DOHH2 (cell line): ENCODE results near the gene AGAP3.
A peak's percentile ranks its signal among the peaks of the same experiment; 100 is the strongest.

ENCODE experiments used
- H3F3A ChIP-seq: fragments of 200-600 bp; sonication (generic), shearing (Covaris generic); 2 replicates; pipeline ENCODE4 v1.6.0; 2016; ENCODE audit warnings: antibody characterized with exemption, mild to moderate bottlenecking; ENCODE audit not compliant: control insufficient read depth, insufficient read depth
- H3K27ac ChIP-seq: fragments of 200-600 bp; sonication (generic); 2 replicates; pipeline ENCODE4 v1.5.1; 2014; ENCODE audit warnings: low read depth, mild to moderate bottlenecking, low read length, moderate library complexity
- H3K27me3 ChIP-seq: fragments of 200-600 bp; sonication (generic); 2 replicates; pipeline ENCODE4 v1.6.1; 2014; ENCODE audit warnings: mild to moderate bottlenecking, low read length, mixed read lengths; ENCODE audit not compliant: control insufficient read depth
- H3K36me3 ChIP-seq: fragments of 200-600 bp; sonication (generic); 2 replicates; pipeline ENCODE4 v1.6.1; 2014; ENCODE audit warnings: mild to moderate bottlenecking, low read length, moderate library complexity, mixed read lengths; ENCODE audit not compliant: control insufficient read depth
- H3K4me1 ChIP-seq: fragments of 200-600 bp; sonication (generic); 2 replicates; pipeline ENCODE4 v1.6.1; 2014; ENCODE audit warnings: mild to moderate bottlenecking, low read length, mixed read lengths; ENCODE audit not compliant: control insufficient read depth
- H3K4me2 ChIP-seq: fragments of 200-600 bp; sonication (generic); 2 replicates; pipeline ENCODE4 v1.6.0; 2014; ENCODE audit warnings: mild to moderate bottlenecking, low read length, moderate library complexity
- H3K4me3 ChIP-seq: fragments of 200-600 bp; sonication (generic); 2 replicates; pipeline ENCODE4 v1.5.1; 2014; ENCODE audit warnings: mild to moderate bottlenecking, low read length, mixed read lengths
- H3K79me2 ChIP-seq: fragments of 200-600 bp; sonication (generic); 2 replicates; pipeline ENCODE4 v1.6.1; 2014; ENCODE audit warnings: mild to moderate bottlenecking, low read length, mixed read lengths; ENCODE audit not compliant: control insufficient read depth
- H3K9me2 ChIP-seq: fragments of 200-600 bp; sonication (generic); replicated peaks from 2 replicates; pipeline ENCODE4 v1.6.1; 2014; ENCODE audit warnings: mild to moderate bottlenecking, low read length, mixed read lengths; ENCODE audit not compliant: control insufficient read depth
- H3K9me3 ChIP-seq: fragments of 200-600 bp; sonication (generic); 2 replicates; pipeline ENCODE4 v1.6.1; 2014; ENCODE audit warnings: antibody characterized with exemption, low read length, mixed read lengths; ENCODE audit not compliant: control insufficient read depth, insufficient read depth
- H4K20me1 ChIP-seq: fragments of 200-600 bp; sonication (generic); 2 replicates; pipeline ENCODE4 v1.6.0; 2014; ENCODE audit warnings: low read depth, mild to moderate bottlenecking, antibody characterized with exemption, low read length, moderate library complexity; ENCODE audit not compliant: control insufficient read depth, insufficient read depth
- EZH2phosphoT487 ChIP-seq: fragments of 200-600 bp; sonication (generic); IDR thresholded peaks from 2 replicates; pipeline ENCODE4 v1.6.1; 2017; ENCODE audit warnings: borderline replicate concordance, mild to moderate bottlenecking, antibody characterized with exemption, low read length, moderate library complexity, mixed read lengths
- TF ChIP-seq, protein P1 (sequence below): fragments of 200-600 bp; sonication (generic); IDR thresholded peaks from one replicate; pipeline ENCODE4 v1.5.1; 2014; ENCODE audit warnings: antibody characterized with exemption, mild to moderate bottlenecking, low read depth, low read length; ENCODE audit not compliant: poor library complexity, severe bottlenecking

Gene AGAP3

DNA sequence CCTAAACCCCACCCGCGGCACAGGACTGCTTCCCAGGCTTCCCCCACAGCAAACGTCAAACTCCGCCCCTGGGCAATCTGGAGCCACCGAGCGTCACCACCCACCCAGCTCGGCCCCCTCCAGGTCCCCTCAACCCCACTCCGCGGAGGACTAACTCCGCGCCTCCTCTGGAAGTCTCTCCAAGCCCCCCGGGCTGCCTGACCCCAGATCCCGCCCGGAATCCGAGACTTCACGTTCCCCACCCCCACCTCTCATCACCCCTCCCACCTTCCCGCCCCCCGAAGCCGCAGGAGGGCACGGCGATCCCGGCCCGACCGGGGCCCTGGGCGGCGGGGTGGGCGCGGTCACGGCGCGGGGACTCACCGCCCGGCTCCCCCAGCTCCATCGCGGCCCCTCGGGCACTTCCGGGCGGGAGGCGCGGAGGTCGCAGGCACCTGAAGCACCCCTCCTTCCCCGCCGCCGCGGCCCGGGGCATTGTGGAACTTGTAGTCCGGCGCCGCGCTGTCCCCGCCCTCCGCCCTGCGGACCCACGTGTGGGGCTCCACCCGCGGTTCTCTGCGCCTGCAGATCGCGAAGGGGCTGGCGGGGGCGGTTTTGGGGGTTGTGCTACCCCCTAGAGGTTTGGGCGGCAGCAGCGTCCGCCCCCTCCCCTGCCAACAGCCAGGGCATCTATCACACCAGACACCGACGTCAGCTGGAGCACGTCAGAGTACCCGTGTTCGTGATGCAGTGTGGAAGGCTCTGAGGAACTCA is 3.0 kb upstream of the AGAP3 start, which contains the start of gene TMUB1:
TSS of gene TMUB1 (minus strand) at position 423 of the 753 bp plus-strand sequence. CDS start 930 bp downstream, outside the sequence.
- peaks cover 12% of the 10 kb centered on the region for H4K20me1 ChIP-seq
- peaks cover 34% of the 10 kb centered on the region for H3K36me3 ChIP-seq
- peaks cover 11% of the 10 kb centered on the region for H3F3A ChIP-seq
- TF ChIP-seq, protein P1, sequence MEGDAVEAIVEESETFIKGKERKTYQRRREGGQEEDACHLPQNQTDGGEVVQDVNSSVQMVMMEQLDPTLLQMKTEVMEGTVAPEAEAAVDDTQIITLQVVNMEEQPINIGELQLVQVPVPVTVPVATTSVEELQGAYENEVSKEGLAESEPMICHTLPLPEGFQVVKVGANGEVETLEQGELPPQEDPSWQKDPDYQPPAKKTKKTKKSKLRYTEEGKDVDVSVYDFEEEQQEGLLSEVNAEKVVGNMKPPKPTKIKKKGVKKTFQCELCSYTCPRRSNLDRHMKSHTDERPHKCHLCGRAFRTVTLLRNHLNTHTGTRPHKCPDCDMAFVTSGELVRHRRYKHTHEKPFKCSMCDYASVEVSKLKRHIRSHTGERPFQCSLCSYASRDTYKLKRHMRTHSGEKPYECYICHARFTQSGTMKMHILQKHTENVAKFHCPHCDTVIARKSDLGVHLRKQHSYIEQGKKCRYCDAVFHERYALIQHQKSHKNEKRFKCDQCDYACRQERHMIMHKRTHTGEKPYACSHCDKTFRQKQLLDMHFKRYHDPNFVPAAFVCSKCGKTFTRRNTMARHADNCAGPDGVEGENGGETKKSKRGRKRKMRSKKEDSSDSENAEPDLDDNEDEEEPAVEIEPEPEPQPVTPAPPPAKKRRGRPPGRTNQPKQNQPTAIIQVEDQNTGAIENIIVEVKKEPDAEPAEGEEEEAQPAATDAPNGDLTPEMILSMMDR, result peak; percentile 14
- no peak for TF ChIP-seq EZH2phosphoT487
- no peaks in the 10 kb centered on the region for H3K9me3 ChIP-seq
- peaks cover 48% of the 10 kb centered on the region for H3K79me2 ChIP-seq
- H3K27ac ChIP-seq, result peak within 1 kb of the TSS; percentile 59
- peaks cover 71% of the 10 kb centered on the region for H3K4me1 ChIP-seq
- peaks cover 33% of the 10 kb centered on the region for H3K27me3 ChIP-seq
- no peaks in the 10 kb centered on the region for H3K9me2 ChIP-seq
- peak within 1 kb of the TSS; percentile 95 for H3K4me3 ChIP-seq
- peak within 1 kb of the TSS; percentile 85 for H3K4me2 ChIP-seq

DNA sequence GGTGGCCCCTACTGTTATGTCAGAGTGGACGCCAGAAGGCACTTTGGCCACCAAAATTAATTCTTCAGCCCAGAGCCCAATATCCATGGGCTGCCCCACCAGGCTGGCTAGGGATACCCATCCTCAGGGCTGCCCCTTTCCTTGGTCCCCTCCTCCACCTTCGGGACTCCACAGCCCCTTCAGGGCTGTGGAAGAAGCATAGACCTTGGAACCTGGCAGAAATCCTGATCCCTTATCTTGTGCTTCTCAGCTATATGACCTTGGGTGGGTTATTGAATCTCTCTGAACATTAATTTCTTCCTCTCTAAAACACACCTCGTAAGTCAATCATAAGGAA is 2.5 kb upstream of the AGAP3 start:
- Histone ChIP-seq H3K4me2 (peak overlapping the region; percentile 85), H3K4me1 (peaks cover 65% of the 10 kb centered on the region), H4K20me1 (peaks cover 12% of the 10 kb centered on the region), H3K36me3 (peaks cover 28% of the 10 kb centered on the region), H3K4me3 (peak overlapping the region; percentile 95), H3K27me3 (peaks cover 38% of the 10 kb centered on the region), H3K79me2 (peaks cover 43% of the 10 kb centered on the region), H3K9me2 (no peaks in the 10 kb centered on the region), H3K27ac (no peak overlapping the region), H3F3A (peaks cover 9% of the 10 kb centered on the region), H3K9me3 (no peaks in the 10 kb centered on the region)
- no peak for TF ChIP-seq EZH2phosphoT487
- TF ChIP-seq, protein P1, result no peak

DNA sequence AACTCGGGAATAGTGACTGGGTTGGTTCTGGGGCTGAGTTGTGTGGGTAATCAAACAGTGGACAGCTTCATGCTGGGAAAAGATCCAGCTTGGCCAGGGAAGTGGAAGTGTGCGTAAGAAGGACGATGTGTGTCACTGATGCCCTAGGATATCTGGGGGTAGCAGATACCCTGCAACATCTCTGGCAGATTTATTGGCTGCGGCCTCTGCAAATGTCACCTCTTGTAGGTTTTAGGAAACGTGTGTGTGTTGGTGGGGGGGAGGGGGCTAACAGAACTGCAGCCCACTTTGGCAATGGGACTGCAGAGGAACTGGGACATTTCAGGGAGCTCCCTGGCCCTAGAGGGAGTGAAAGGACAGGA is 965 bp upstream of the AGAP3 start:
- H4K20me1 ChIP-seq, result peaks cover 7% of the 10 kb centered on the region
- H3F3A ChIP-seq, result peaks cover 9% of the 10 kb centered on the region
- peak overlapping the region; percentile 88 for H3K4me2 ChIP-seq
- H3K36me3 ChIP-seq, result peaks cover 14% of the 10 kb centered on the region
- H3K27me3 ChIP-seq, result peaks cover 49% of the 10 kb centered on the region
- no peaks in the 10 kb centered on the region for H3K9me3 ChIP-seq
- no peak for TF ChIP-seq EZH2phosphoT487
- H3K4me3 ChIP-seq, result peak overlapping the region; percentile 76
- no peak overlapping the region for H3K27ac ChIP-seq
- H3K79me2 ChIP-seq, result peaks cover 27% of the 10 kb centered on the region
- H3K4me1 ChIP-seq, result peaks cover 54% of the 10 kb centered on the region
- H3K9me2 ChIP-seq, result no peaks in the 10 kb centered on the region

DNA sequence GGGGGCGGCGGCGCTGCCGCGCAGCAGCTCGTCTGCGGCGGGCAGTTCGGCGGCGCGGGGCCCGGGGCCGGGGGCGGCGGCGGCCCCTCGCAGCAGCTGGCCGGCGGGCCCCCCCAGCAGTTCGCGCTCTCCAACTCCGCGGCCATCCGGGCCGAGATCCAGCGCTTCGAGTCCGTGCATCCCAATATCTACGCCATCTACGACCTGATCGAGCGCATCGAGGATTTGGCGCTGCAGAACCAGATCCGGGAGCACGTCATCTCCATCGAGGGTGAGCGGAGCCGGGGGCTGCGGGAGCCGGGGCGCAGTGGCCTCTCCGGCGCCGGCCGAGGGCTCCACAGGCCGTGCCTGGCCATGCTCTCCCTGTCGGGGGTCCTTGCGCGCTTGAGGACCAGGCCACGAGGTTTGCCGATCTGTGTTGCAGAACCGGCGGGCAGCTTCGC is 548 bp downstream of the AGAP3 start:
- H3K4me1 ChIP-seq, result peaks cover 43% of the 10 kb centered on the region
- peaks cover 14% of the 10 kb centered on the region for H3K79me2 ChIP-seq
- H3K27me3 ChIP-seq, result peaks cover 53% of the 10 kb centered on the region

More for the DNA sequence above, 548 bp downstream of the AGAP3 start:
- H3K9me2 ChIP-seq, result no peaks in the 10 kb centered on the region
- H3F3A ChIP-seq, result peaks cover 9% of the 10 kb centered on the region
- H3K27ac ChIP-seq, result no peak overlapping the region
- peak; percentile 100 for TF ChIP-seq EZH2phosphoT487
- TF ChIP-seq, protein P1, result no peak
- peaks cover 7% of the 10 kb centered on the region for H4K20me1 ChIP-seq
- no peaks in the 10 kb centered on the region for H3K9me3 ChIP-seq
- H3K4me3 ChIP-seq, result peak overlapping the region; percentile 65
- H3K36me3 ChIP-seq, result peaks cover 3% of the 10 kb centered on the region
- peak overlapping the region; percentile 67 for H3K4me2 ChIP-seq
